HG03354 (cell line): ENCODE measurements around the gene POLR1C.
"Not testable (repeated sequence)": the region's sequence is repeated elsewhere in the genome, so short reads cannot be mapped to it uniquely, and the experiment has no call there.

Source experiments
- ATAC-seq: cut with Tn5 transposase; IDR thresholded peaks from one replicate; pipeline ENCODE4 v1.9.1; 2021; ENCODE audit warnings: mild to moderate bottlenecking; ENCODE audit not compliant: unreplicated experiment, poor library complexity, severe bottlenecking

The POLR1C gene

GRCh38 chr6:43541774-43542471, 25.0 kb downstream of the POLR1C start:
- ATAC-seq, result no peak

- no peak for ATAC-seq
These were observed 27.6 kb downstream of the POLR1C start for GRCh38 chr6:43544461-43544860.

DNA sequence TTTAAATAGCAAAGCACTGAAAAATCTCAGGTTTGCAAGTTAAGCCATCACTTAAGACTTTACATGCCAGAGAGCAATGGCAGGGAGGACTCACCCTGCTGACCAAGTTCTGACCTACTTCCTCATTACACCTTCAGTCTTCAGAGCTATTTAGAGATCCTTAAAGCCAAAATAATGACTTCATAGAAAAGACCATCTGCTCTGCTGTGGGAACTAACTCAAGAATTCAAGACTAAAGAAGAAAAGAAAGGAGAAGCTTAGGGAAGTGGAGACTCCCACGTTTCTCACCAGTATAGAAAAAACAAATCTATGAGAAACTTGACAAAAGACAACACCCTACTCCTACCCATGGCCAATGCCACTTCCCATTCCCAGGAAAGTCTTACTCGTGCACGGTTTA, 30.3 kb downstream of the POLR1C start:
- ATAC-seq, result no peak

- not testable (repeated sequence) for ATAC-seq
These were observed 40.7 kb downstream of the POLR1C start for GRCh38 chr6:43557620-43558019.

GRCh38 chr6:43559328-43559727, 42.4 kb downstream of the POLR1C start:
- ATAC-seq, result no peak

- ATAC-seq, result no peak
These were observed 54.1 kb downstream of the POLR1C start for GRCh38 chr6:43570876-43571441.
